ENCODE data around the gene CFB.

Gene CFB

GRCh38 chr6:31897612-31898382 lies 48.1 kb upstream of the CFB start, which contains the start of gene EHMT2:
EHMT2 (minus strand) TSS chr6:31897698; CDS start chr6:31897677, 21 bp downstream.
- H3K27ac ChIP-seq (ENCODE audit: low read depth, low read length) = peak within 1 kb of the TSS; percentile 62
- H3K27me3 ChIP-seq (ENCODE audit: control insufficient read depth, low read length) = no peaks in the 10 kb centered on the region
- peaks cover 9% of the 10 kb centered on the region for H3F3A ChIP-seq (ENCODE audit: control insufficient read depth, insufficient read depth)
- H4K20me1 ChIP-seq (ENCODE audit: control insufficient read depth, insufficient read depth, low read depth, low read length) = no peaks in the 10 kb centered on the region
- H3K9me3 ChIP-seq (ENCODE audit: control insufficient read depth, insufficient read depth, low read length) = no peaks in the 10 kb centered on the region
- H3K36me3 ChIP-seq (ENCODE audit: control insufficient read depth, low read length) = peaks cover 37% of the 10 kb centered on the region
- H3K4me3 ChIP-seq (ENCODE audit: low read length) = peak within 1 kb of the TSS; percentile 86
- no peak for TF ChIP-seq CTCF (IDR thresholded peaks at IDR 0.05; ENCODE audit: low read depth, low read length, poor library complexity, severe bottlenecking)
- H3K79me2 ChIP-seq (ENCODE audit: control insufficient read depth, low read length) = peaks cover 40% of the 10 kb centered on the region
- peaks cover 38% of the 10 kb centered on the region for H3K4me1 ChIP-seq (ENCODE audit: control insufficient read depth, low read length)
- no peaks in the 10 kb centered on the region for H3K9me2 ChIP-seq (replicated peaks; ENCODE audit: control insufficient read depth, low read length)
- peak within 1 kb of the TSS; percentile 85 for H3K4me2 ChIP-seq (ENCODE audit: low read length)

- Histone ChIP-seq H3K79me2 (ENCODE audit: control insufficient read depth, low read length) (peaks cover 40% of the 10 kb centered on the region), H3K9me3 (ENCODE audit: control insufficient read depth, insufficient read depth, low read length) (no peaks in the 10 kb centered on the region), H3K4me1 (ENCODE audit: control insufficient read depth, low read length) (peaks cover 40% of the 10 kb centered on the region), H3K27ac (ENCODE audit: low read depth, low read length) (peak overlapping the region; percentile 62), H3K36me3 (ENCODE audit: control insufficient read depth, low read length) (peaks cover 31% of the 10 kb centered on the region), H3K4me2 (ENCODE audit: low read length) (peak overlapping the region; percentile 85), H3F3A (ENCODE audit: control insufficient read depth, insufficient read depth) (peaks cover 13% of the 10 kb centered on the region), H3K9me2 (replicated peaks; ENCODE audit: control insufficient read depth, low read length) (no peaks in the 10 kb centered on the region), H4K20me1 (ENCODE audit: control insufficient read depth, insufficient read depth, low read depth, low read length) (no peaks in the 10 kb centered on the region), H3K27me3 (ENCODE audit: control insufficient read depth, low read length) (0 out of 2 replicates have a peak, but pooled peaks cover 3% of the 10 kb centered on the region), H3K4me3 (ENCODE audit: low read length) (peak overlapping the region; percentile 86)
- TF ChIP-seq EZH2phosphoT487 (IDR thresholded peaks at IDR 0.05; ENCODE audit: borderline replicate concordance, low read length) (no peak), CTCF (IDR thresholded peaks at IDR 0.05; ENCODE audit: low read depth, low read length, poor library complexity, severe bottlenecking) (peak; percentile 24)
Measured at GRCh38 chr6:31898383-31899011, 47.4 kb upstream of the CFB start.

GRCh38 chr6:31899215-31899614 lies 46.7 kb upstream of the CFB start:
- TF ChIP-seq EZH2phosphoT487 (IDR thresholded peaks at IDR 0.05; ENCODE audit: borderline replicate concordance, low read length) (no peak), CTCF (IDR thresholded peaks at IDR 0.05; ENCODE audit: low read depth, low read length, poor library complexity, severe bottlenecking) (no peak)
- peaks cover 17% of the 10 kb centered on the region for H3F3A ChIP-seq (ENCODE audit: control insufficient read depth, insufficient read depth)
- H3K4me2 ChIP-seq (ENCODE audit: low read length) = peak overlapping the region; percentile 85
- no peaks in the 10 kb centered on the region for H3K9me3 ChIP-seq (ENCODE audit: control insufficient read depth, insufficient read depth, low read length)
- H3K4me3 ChIP-seq (ENCODE audit: low read length) = peak overlapping the region; percentile 18; the same call in 1 of the 2 replicates
- no peaks in the 10 kb centered on the region for H3K9me2 ChIP-seq (replicated peaks; ENCODE audit: control insufficient read depth, low read length)
- H3K4me1 ChIP-seq (ENCODE audit: control insufficient read depth, low read length) = peaks cover 40% of the 10 kb centered on the region
- H3K79me2 ChIP-seq (ENCODE audit: control insufficient read depth, low read length) = peaks cover 40% of the 10 kb centered on the region
- H3K27ac ChIP-seq (ENCODE audit: low read depth, low read length) = no peak overlapping the region
- H3K36me3 ChIP-seq (ENCODE audit: control insufficient read depth, low read length) = peaks cover 27% of the 10 kb centered on the region
- H3K27me3 ChIP-seq (ENCODE audit: control insufficient read depth, low read length) = 0 out of 2 replicates have a peak, but pooled peaks cover 3% of the 10 kb centered on the region
- H4K20me1 ChIP-seq (ENCODE audit: control insufficient read depth, insufficient read depth, low read depth, low read length) = no peaks in the 10 kb centered on the region
